22Rv1 (cell line): Measurements from ENCODE around the gene LTBP3.

Source experiments
- ZFX ChIP-seq: fragments of 450-650 bp; IDR thresholded peaks from 2 replicates; pipeline ENCODE4 v1.6.1; 2017; ENCODE audit warnings: antibody characterized with exemption, borderline replicate concordance
- TF ChIP-seq, protein P1 (sequence below): fragments of 450-650 bp; IDR thresholded peaks from 2 replicates; pipeline ENCODE4 v1.5.1; 2017; ENCODE audit warnings: mild to moderate bottlenecking

DNA sequence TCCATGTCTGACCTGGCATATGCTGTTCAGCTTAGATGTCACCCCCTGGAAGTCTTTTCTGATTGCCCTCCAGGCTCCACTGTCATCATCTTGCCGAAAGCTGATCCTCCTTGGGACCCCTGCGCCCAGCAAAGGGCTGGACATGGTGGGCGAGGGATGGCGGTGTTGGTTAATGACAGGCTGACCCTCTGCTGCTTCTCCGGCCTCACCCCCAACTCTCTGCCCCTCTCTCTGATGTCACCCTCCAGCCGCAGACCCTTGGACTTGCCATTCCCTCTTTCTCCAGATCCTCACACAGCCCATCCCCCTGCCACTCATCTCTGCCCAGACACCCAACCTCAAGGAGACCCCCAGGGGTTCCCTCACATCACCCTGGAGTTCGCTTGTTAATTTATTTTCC is 20.0 kb upstream of the LTBP3 start:
- TF ChIP-seq, protein P1, sequence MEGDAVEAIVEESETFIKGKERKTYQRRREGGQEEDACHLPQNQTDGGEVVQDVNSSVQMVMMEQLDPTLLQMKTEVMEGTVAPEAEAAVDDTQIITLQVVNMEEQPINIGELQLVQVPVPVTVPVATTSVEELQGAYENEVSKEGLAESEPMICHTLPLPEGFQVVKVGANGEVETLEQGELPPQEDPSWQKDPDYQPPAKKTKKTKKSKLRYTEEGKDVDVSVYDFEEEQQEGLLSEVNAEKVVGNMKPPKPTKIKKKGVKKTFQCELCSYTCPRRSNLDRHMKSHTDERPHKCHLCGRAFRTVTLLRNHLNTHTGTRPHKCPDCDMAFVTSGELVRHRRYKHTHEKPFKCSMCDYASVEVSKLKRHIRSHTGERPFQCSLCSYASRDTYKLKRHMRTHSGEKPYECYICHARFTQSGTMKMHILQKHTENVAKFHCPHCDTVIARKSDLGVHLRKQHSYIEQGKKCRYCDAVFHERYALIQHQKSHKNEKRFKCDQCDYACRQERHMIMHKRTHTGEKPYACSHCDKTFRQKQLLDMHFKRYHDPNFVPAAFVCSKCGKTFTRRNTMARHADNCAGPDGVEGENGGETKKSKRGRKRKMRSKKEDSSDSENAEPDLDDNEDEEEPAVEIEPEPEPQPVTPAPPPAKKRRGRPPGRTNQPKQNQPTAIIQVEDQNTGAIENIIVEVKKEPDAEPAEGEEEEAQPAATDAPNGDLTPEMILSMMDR, result no peak
- no peak for TF ChIP-seq ZFX
